KMS-11 (cell line): ENCODE results near the gene CRELD2.

ENCODE experiments used
- H2AFZ ChIP-seq: fragments of 200-600 bp; sonication (generic); 2 replicates; pipeline ENCODE4 v1.6.1; 2016; ENCODE audit warnings: antibody characterized with exemption, mixed run types, low read depth
- H3K27ac ChIP-seq: fragments of 200-600 bp; sonication (generic); 2 replicates; pipeline ENCODE4 v1.6.1; 2016; ENCODE audit warnings: mild to moderate bottlenecking, mixed run types
- H3K27me3 ChIP-seq: fragments of 200-600 bp; sonication (generic); 2 replicates; pipeline ENCODE4 v1.6.1; 2017; ENCODE audit warnings: mild to moderate bottlenecking, low read depth, mixed run types, moderate library complexity; ENCODE audit not compliant: insufficient read depth
- H3K36me3 ChIP-seq: fragments of 200-600 bp; sonication (generic); 2 replicates; pipeline ENCODE4 v1.6.1; 2017; ENCODE audit warnings: mild to moderate bottlenecking, mixed run types; ENCODE audit not compliant: insufficient read depth
- H3K4me1 ChIP-seq: fragments of 200-600 bp; sonication (generic); 2 replicates; pipeline ENCODE4 v1.6.1; 2016; ENCODE audit warnings: mild to moderate bottlenecking, low read depth, mixed run types; ENCODE audit not compliant: poor library complexity, severe bottlenecking
- H3K4me2 ChIP-seq: fragments of 200-600 bp; sonication (generic); 2 replicates; pipeline ENCODE4 v1.7.0; 2016; ENCODE audit warnings: mild to moderate bottlenecking, mixed run types
- H3K4me3 ChIP-seq: fragments of 200-600 bp; sonication (generic); IDR thresholded peaks from 2 replicates; pipeline ENCODE4 v1.6.1; 2017; ENCODE audit warnings: low read depth, low read length, mixed read lengths; ENCODE audit not compliant: insufficient read depth
- H3K79me2 ChIP-seq: fragments of 200-600 bp; sonication (generic); 2 replicates; pipeline ENCODE4 v1.6.1; 2016; ENCODE audit warnings: low read depth, mixed run types; ENCODE audit not compliant: insufficient read depth
- H3K9ac ChIP-seq: fragments of 200-600 bp; sonication (generic); 2 replicates; pipeline ENCODE4 v1.6.1; 2016; ENCODE audit warnings: mild to moderate bottlenecking, mixed run types
- H4K20me1 ChIP-seq: fragments of 200-600 bp; sonication (generic); 2 replicates; pipeline ENCODE4 v1.6.1; 2016; ENCODE audit warnings: mild to moderate bottlenecking, mixed run types; ENCODE audit not compliant: insufficient read depth
- TF ChIP-seq, protein P1 (sequence below): fragments of 200-600 bp; sonication (generic); conservative IDR thresholded peaks from 2 replicates; pipeline ENCODE4 v1.6.1; 2017; ENCODE audit warnings: low read depth, mild to moderate bottlenecking, antibody characterized with exemption, low read length, moderate library complexity, mixed read lengths

CRELD2 gene

GRCh38 chr22:49937758-49938564, 19.5 kb downstream of the CRELD2 start:
- H3K9ac ChIP-seq: no peak overlapping the region
- H3K27me3 ChIP-seq: no peaks in the 10 kb centered on the region
- no peak overlapping the region for H3K27ac ChIP-seq
- no peaks in the 10 kb centered on the region for H3K36me3 ChIP-seq
- H3K4me2 ChIP-seq: no peak overlapping the region
- no peaks in the 10 kb centered on the region for H4K20me1 ChIP-seq
- H3K4me1 ChIP-seq: peaks cover 21% of the 10 kb centered on the region
- TF ChIP-seq, protein P1, sequence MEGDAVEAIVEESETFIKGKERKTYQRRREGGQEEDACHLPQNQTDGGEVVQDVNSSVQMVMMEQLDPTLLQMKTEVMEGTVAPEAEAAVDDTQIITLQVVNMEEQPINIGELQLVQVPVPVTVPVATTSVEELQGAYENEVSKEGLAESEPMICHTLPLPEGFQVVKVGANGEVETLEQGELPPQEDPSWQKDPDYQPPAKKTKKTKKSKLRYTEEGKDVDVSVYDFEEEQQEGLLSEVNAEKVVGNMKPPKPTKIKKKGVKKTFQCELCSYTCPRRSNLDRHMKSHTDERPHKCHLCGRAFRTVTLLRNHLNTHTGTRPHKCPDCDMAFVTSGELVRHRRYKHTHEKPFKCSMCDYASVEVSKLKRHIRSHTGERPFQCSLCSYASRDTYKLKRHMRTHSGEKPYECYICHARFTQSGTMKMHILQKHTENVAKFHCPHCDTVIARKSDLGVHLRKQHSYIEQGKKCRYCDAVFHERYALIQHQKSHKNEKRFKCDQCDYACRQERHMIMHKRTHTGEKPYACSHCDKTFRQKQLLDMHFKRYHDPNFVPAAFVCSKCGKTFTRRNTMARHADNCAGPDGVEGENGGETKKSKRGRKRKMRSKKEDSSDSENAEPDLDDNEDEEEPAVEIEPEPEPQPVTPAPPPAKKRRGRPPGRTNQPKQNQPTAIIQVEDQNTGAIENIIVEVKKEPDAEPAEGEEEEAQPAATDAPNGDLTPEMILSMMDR: no peak
- H3K4me3 ChIP-seq: no peak overlapping the region
- no peaks in the 10 kb centered on the region for H3K79me2 ChIP-seq
- no peak overlapping the region for H2AFZ ChIP-seq

DNA sequence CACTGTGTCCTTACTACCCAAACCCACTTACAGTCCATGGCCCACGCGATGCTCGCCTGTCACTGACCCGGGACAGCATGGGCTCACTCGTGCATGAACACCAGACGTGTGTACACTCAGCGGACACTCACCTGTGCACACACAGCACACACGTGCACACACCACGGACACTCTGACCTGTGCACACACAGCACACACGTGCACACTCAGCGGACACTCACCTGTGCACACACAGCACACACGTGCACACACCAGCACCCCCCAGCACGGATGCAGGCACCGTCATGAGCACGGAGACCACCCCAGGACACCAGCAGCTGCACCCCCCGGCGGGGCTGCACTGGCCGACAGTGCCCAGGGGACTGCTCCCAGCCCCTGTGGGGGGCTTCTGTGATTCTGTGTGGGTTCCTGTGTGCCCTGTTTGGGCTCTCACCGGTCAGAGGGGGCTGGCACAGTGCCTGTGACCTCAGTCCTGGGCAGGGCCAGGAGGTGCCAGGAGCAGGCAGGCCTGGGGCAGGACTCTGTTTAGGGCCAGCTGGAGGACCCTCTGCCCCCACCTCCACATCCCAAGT, 20.2 kb downstream of the CRELD2 start:
- H3K9ac ChIP-seq: no peak overlapping the region
- H3K36me3 ChIP-seq: no peaks in the 10 kb centered on the region
- no peak overlapping the region for H3K4me2 ChIP-seq
- no peak overlapping the region for H3K27ac ChIP-seq
- H3K4me3 ChIP-seq: no peak overlapping the region
- H3K4me1 ChIP-seq: peaks cover 14% of the 10 kb centered on the region
- no peak overlapping the region for H2AFZ ChIP-seq
- no peaks in the 10 kb centered on the region for H3K79me2 ChIP-seq
- H3K27me3 ChIP-seq: no peaks in the 10 kb centered on the region
- TF ChIP-seq, protein P1: no peak
- no peaks in the 10 kb centered on the region for H4K20me1 ChIP-seq

GRCh38 chr22:49941507-49942316, 23.3 kb downstream of the CRELD2 start:
- no peak overlapping the region for H3K4me2 ChIP-seq
- no peaks in the 10 kb centered on the region for H4K20me1 ChIP-seq
- peaks cover 9% of the 10 kb centered on the region for H3K4me1 ChIP-seq
- H3K36me3 ChIP-seq: no peaks in the 10 kb centered on the region
- no peaks in the 10 kb centered on the region for H3K79me2 ChIP-seq
- H2AFZ ChIP-seq: no peak overlapping the region
- H3K27ac ChIP-seq: no peak overlapping the region
- H3K9ac ChIP-seq: no peak overlapping the region
- H3K27me3 ChIP-seq: no peaks in the 10 kb centered on the region
- no peak overlapping the region for H3K4me3 ChIP-seq
- TF ChIP-seq, protein P1: no peak

DNA sequence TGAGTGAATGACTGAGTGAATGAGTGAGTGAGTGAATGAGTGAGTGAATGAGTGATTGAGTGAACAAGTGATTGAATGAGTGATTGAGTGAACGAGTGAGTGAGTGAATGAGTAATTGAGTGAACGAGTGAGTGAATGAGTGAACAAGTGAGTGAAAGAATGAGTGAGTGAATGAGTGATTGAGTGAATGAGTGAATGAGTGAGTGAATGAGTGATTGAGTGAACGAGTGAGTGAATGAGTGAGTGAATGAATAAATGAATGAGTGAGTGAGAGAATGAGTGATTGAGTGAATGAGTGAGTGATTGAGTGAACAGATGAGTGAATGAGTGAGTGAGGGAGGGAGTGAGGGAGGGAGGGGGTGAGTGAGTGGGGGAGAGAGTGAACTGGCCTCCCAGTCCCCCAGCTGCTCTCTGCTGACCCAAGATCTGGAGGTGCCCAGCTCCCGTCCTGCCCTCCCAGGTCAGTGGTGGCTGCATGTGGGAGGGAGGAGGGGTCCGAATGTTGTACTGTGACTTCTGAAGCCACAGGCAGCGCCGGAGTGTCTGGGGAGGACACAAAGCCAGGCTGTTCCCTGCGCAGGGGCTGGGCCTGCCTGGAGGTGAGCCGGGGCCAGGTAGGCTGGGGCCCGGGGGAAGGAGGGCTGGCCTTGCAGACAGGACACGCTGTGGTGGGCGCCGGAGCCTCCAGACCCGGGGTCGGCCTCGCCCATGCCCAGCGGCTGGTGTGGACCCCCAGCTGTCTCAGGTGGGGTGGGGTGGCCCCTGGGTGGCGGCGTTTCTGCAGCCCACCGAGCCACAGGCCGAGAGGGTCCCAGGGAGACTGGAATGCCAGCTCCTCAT, 24.4 kb downstream of the CRELD2 start:
- no peak overlapping the region for H3K4me3 ChIP-seq
- no peak overlapping the region for H3K27ac ChIP-seq
- H3K36me3 ChIP-seq: no peaks in the 10 kb centered on the region
- TF ChIP-seq, protein P1: no peak
- H4K20me1 ChIP-seq: no peaks in the 10 kb centered on the region
- no peaks in the 10 kb centered on the region for H3K79me2 ChIP-seq
- no peak overlapping the region for H3K9ac ChIP-seq
- H2AFZ ChIP-seq: no peak overlapping the region
- H3K27me3 ChIP-seq: no peaks in the 10 kb centered on the region
- no peak overlapping the region for H3K4me2 ChIP-seq
- peaks cover 6% of the 10 kb centered on the region for H3K4me1 ChIP-seq
